ENCODE data around the gene NCAN.

DNA sequence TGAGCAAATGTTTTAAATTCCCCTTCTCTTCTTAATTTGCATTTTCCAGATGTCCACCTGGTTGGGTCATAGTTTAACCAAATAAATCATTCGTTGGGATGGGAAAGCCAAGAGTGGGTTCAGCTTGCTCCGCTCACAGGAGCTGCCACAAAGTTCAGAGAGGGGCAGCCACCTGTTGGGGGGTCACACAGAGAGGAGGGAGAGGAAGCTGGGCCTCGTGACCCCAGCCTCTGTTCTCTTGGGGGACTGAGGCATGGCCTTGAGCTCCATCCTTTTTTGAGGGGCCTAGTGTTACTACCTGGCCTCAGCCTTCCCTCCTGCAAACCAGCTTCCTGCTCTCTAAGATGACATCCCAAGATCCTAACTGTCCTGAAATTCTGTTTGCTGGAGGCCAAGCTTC lies 44.1 kb upstream of the NCAN start:
- no peak for TF ChIP-seq POLR2AphosphoS5 (IDR thresholded peaks at IDR 0.05; ENCODE audit: borderline replicate concordance, low read depth, low read length)
- no peak for TF ChIP-seq EZH2 (IDR thresholded peaks at IDR 0.05)
- TF ChIP-seq FOXP2 (optimal IDR thresholded peaks at IDR 0.05; ENCODE audit: control extremely low read depth, extremely low read length, insufficient read depth), result no peak

Measured in SK-N-MC (cell line).